Muscle layer of duodenum (tissue), 2 donors: Measurements from ENCODE around the gene EPHA8.

Source experiments
- H3K27ac ChIP-seq: one replicate; pipeline ENCODE4 v1.7.0; 2013; ENCODE audit warnings: mild to moderate bottlenecking, low read length
- H3K27me3 ChIP-seq: one replicate; pipeline ENCODE4 v1.7.0; 2013; ENCODE audit warnings: low read depth, mild to moderate bottlenecking, control low read depth, low read length
- H3K36me3 ChIP-seq, 2 donors: one replicate each; pipeline ENCODE4 v1.7.0; 2013; ENCODE audit warnings: low read length in 2 of 2, control low read depth in 1 of 2, mild to moderate bottlenecking in 1 of 2; ENCODE audit not compliant: insufficient read depth in 2 of 2, control insufficient read depth in 1 of 2
- H3K4me1 ChIP-seq, 2 donors: one replicate each; pipeline ENCODE4 v1.7.0; 2013; ENCODE audit warnings: low read length in 2 of 2, mild to moderate bottlenecking in 2 of 2, control low read depth in 1 of 2, moderate library complexity in 1 of 2; ENCODE audit not compliant: insufficient read depth in 2 of 2, control insufficient read depth in 1 of 2
- H3K4me3 ChIP-seq, 2 donors: one replicate each; pipeline ENCODE4 v1.7.0; 2013; ENCODE audit warnings: low read length in 2 of 2, low read depth in 1 of 2, mild to moderate bottlenecking in 1 of 2
- H3K9me3 ChIP-seq, 2 donors: one replicate each; pipeline ENCODE4 v1.7.0; 2013; ENCODE audit warnings: low read length in 2 of 2, control low read depth in 1 of 2, mild to moderate bottlenecking in 1 of 2; ENCODE audit not compliant: control insufficient read depth in 1 of 2
- donor health status: healthy.

The EPHA8 gene

DNA sequence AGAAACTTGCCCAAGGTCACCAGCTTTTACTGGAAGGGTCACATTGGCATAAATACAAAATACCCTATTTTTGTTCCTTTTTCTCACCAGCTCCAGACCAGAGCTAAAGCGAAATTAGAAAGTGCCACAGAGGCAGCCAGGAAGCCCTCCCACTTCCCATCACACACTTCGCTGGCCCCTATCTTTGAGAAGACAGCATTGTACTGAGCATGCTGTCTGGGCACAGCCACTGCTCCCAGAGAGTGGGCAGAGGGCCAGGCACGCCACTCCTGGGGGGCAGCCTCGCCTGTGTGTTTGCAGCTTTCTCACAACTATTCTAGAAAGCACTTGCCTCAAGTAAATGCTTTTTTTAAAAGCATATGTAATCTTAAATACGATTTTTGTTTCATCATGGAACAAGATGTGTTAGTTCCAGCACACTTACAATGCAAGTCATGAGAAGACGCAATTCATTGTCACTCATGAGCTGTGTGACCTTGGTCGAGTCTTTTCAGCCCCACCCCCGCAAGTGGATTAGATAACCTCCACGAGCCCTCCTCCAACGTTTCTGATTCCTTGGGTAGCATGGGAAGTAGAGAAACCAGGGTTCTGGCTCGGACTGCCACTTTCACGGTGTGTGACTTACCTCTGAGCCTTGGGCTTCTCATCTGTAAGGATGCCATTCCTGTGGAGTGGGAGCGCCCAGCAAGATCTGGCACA lies 25.7 kb upstream of the EPHA8 start:
- Histone ChIP-seq H3K9me3 (no peaks in the 10 kb centered on the region), H3K27ac (no peak overlapping the region), H3K27me3 (no peaks in the 10 kb centered on the region), H3K36me3 (no peaks in the 10 kb centered on the region), H3K4me3 (no peak overlapping the region), H3K4me1 (no peaks in the 10 kb centered on the region)

DNA sequence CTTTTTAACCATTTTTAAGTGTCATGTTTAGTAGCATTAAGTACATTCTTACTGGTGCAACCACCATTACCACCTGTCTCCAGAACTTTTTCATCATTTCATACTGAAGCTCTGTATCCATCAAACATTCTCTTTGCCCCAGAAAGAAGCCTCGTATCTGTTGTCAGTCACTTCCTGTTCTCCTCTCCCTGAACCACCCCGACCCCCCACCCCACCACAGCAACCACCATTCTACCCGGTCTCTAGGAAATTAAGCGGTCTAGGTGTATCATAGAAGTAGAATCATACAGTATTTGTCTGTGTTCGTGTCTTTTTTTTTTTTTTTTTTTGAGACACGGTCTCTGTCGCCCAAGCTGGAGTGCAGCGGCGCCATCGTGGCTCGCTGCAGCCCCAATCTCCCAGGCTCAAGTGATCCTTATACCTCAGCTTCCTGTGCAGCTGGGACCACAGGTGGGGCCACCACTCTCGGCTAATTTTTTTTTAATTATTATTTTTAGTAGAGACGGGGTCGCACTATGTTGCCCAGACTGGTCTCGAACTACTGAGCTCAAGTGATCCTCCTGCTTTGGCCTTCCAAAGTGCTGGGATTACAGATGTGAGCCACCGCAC lies 23.7 kb upstream of the EPHA8 start:
- H3K27ac ChIP-seq, result no peak overlapping the region
- no peaks in the 10 kb centered on the region for H3K36me3 ChIP-seq
- no peaks in the 10 kb centered on the region for H3K4me1 ChIP-seq
- no peaks in the 10 kb centered on the region for H3K9me3 ChIP-seq
- H3K27me3 ChIP-seq, result no peaks in the 10 kb centered on the region
- H3K4me3 ChIP-seq, result no peak overlapping the region

DNA sequence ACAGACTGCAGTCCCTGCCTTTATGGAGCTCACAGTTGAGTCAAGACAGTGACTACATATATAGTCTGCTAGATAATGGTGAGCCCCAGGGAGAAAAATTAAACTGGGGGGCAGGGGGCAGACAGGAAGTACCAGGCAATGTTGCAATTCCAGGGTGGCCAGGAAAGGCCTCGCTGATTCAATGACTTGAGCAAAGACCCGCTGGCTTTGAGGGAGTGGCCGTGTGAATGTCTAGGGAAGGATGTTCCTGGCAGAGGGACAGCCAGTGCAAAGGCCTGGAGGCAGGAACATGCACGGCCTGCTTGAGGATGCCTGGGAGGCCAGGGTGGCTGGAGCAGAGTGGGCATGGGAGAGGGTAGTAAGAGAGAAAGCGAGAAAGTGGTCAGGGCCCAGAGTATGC lies 23.0 kb upstream of the EPHA8 start:
- H3K36me3 ChIP-seq, result no peaks in the 10 kb centered on the region
- H3K9me3 ChIP-seq, result no peaks in the 10 kb centered on the region
- H3K27ac ChIP-seq, result no peak overlapping the region
- H3K4me1 ChIP-seq, result no peaks in the 10 kb centered on the region
- H3K4me3 ChIP-seq, result no peak overlapping the region
- H3K27me3 ChIP-seq, result no peaks in the 10 kb centered on the region

DNA sequence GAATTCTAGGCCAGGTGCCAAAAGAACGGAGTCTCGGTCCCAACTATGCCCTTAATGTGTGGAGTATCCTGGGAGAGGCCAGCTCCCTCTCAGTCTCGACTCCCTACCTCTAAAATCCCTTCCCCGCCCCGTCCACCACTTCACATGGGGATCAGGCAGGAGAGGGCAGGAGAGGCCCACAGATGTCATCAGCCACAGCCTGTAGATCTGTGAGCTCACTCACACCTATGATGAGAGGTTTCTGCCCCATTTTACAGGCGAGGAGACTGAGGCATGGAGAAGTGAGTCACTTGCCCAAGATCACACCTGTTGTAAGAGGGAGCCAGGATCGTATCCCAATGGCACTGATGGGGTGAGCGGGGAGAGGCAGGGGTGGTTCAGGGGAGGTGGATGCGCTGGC lies 20.4 kb upstream of the EPHA8 start:
- H3K36me3 ChIP-seq, result no peaks in the 10 kb centered on the region
- H3K4me1 ChIP-seq, result no peaks in the 10 kb centered on the region
- peaks cover 6% of the 10 kb centered on the region for H3K27me3 ChIP-seq
- H3K4me3 ChIP-seq, result no peak overlapping the region
- H3K9me3 ChIP-seq, result no peaks in the 10 kb centered on the region
- H3K27ac ChIP-seq, result no peak overlapping the region

- no peak overlapping the region for H3K4me3 ChIP-seq
- no peaks in the 10 kb centered on the region for H3K36me3 ChIP-seq
- no peaks in the 10 kb centered on the region for H3K9me3 ChIP-seq
- H3K4me1 ChIP-seq, result no peaks in the 10 kb centered on the region
- no peak overlapping the region for H3K27ac ChIP-seq
- H3K27me3 ChIP-seq, result peaks cover 6% of the 10 kb centered on the region
These were observed 19.6 kb upstream of the EPHA8 start for GRCh38 chr1:22543679-22544078.

- Histone ChIP-seq H3K4me1 (no peaks in the 10 kb centered on the region), H3K9me3 (no peaks in the 10 kb centered on the region), H3K27me3 (peaks cover 6% of the 10 kb centered on the region), H3K4me3 (no peak overlapping the region), H3K36me3 (no peaks in the 10 kb centered on the region), H3K27ac (no peak overlapping the region)
These were observed 18.7 kb upstream of the EPHA8 start for GRCh38 chr1:22544606-22545005.

DNA sequence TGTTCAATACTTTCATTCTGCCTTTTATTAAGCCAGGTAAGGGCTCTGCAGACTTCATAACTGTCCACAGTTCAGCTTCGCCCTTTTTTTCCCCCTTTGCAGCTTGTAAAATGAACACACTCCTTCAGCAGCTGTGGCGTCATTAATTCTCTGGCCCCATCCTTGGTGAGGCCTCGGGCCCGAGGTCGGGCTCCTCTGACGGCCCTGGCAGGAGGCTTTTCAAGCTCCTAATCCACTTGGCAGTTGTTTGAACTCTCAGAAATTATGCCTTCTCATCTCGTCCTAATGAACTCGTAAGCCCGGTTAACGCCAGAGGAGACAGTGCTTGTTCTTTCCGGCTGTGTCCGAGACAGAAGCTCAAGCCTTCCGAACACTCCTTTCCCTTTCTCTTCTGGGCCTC lies 18.1 kb upstream of the EPHA8 start:
- Histone ChIP-seq H3K4me3 (no peak overlapping the region), H3K36me3 (no peaks in the 10 kb centered on the region), H3K4me1 (no peaks in the 10 kb centered on the region), H3K27ac (no peak overlapping the region), H3K27me3 (peaks cover 6% of the 10 kb centered on the region), H3K9me3 (no peaks in the 10 kb centered on the region)

DNA sequence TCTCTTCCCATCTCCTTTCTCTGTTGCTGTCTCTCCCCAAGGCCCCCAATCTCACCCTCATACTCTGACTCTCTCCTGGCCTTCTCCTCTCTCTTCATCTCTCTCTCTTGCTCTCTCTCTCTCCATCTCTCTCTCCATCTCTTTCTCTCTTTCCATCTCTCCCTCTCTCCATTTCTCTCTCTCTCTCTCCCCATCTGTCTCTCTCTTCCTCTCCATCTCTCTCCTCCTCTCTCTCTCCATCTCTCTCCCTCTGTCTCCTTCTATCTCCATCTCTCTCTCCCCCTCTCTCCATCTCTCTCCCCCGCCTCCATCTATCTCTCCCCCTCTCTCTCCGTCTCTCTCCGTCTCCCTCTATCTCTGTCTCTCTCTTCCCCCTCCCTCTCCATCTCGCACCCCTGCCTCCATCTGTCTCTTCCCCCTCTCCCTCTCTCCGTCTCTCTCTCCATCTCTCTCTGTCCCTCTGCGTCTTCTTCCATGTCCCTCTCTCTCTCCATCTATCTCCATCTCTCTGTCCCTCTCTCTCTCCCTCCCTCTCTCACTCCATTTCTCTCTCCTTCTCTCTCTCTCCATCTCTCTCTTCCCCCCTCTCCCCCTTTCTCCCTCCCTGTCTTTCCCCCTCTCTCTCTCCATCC lies 16.0 kb upstream of the EPHA8 start:
- Histone ChIP-seq H3K4me3 (no peak overlapping the region), H3K9me3 (no peaks in the 10 kb centered on the region), H3K4me1 (no peaks in the 10 kb centered on the region), H3K36me3 (no peaks in the 10 kb centered on the region), H3K27me3 (peaks cover 12% of the 10 kb centered on the region), H3K27ac (no peak overlapping the region)

DNA sequence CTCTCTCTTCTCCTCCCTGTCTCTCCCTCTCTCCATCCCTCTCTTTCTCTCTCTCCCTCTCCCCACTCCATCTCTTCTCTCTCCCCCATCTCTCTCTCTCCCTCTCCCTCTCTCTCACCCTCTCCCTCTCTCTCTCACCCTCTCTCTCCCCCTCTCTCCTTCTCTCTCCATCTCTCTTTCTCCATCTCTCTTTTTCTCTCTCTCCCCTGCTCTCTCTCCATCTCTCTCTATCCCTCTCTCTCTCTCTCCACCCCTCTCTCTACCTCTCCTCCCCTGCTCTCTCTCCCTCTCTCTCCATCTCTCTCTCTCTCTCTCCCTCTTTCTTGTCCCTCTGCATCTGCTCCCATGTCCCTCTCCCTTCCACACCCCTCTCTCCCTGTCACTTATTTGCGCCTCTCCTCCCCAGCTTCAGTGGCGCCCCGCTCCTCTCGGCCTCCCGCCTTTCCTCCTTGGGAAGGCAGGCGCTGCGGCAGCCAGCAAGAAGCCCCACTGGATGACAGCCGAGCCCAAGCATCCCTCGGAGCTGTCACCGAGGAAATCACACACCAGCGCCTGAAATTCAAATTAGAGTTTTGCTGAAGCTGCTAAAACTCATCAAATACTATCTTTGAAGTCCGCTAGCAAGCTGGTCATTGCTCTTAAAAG lies 15.3 kb upstream of the EPHA8 start:
- H3K4me3 ChIP-seq, result no peak overlapping the region
- H3K27ac ChIP-seq, result no peak overlapping the region
- H3K4me1 ChIP-seq, result no peaks in the 10 kb centered on the region
- H3K36me3 ChIP-seq, result no peaks in the 10 kb centered on the region
- peaks cover 12% of the 10 kb centered on the region for H3K27me3 ChIP-seq
- no peaks in the 10 kb centered on the region for H3K9me3 ChIP-seq

GRCh38 chr1:22550021-22550420 lies 13.3 kb upstream of the EPHA8 start:
- Histone ChIP-seq H3K9me3 (no peaks in the 10 kb centered on the region), H3K4me1 (peaks cover 0 to 3% of the 10 kb centered on the region in 2 donors), H3K36me3 (no peaks in the 10 kb centered on the region), H3K27me3 (peaks cover 12% of the 10 kb centered on the region), H3K27ac (no peak overlapping the region), H3K4me3 (no peak overlapping the region)

DNA sequence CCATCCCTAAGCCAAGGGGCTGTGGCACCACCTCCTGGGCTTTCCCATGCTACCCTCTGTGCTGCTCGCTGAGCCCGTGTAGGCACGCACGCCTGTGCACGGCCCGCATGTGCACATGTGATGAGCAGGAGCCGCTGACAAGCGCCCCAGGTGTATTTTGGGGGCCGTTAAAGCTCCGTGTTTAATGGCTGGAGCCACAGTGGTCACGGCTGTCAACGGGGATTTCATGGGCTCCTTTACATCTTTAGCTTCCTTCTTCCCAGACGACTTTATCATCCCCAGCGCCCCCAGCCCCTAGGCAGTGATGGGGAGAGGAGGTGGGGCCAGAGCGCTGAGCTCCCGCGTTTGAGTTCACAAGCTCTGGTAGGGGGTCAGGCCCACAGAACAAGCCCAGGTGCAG lies 11.7 kb upstream of the EPHA8 start:
- peaks cover 16% of the 10 kb centered on the region for H3K27me3 ChIP-seq
- H3K9me3 ChIP-seq, result no peaks in the 10 kb centered on the region
- H3K4me1 ChIP-seq, result peaks cover 3% of the 10 kb centered on the region in 2 donors
- H3K4me3 ChIP-seq, result no peak overlapping the region
- H3K27ac ChIP-seq, result no peak overlapping the region
- H3K36me3 ChIP-seq, result no peaks in the 10 kb centered on the region
